Stomach (tissue), 4 donors: ENCODE data around the gene SNX27.

Experiments used
- CTCF ChIP-seq, 7 experiments: fragments of 450-650 bp in 4 of 7; fragments of 200-600 bp in 3 of 7; sonication (generic) in 3 of 7; IDR thresholded peaks; one replicate each; pipeline ENCODE4 v1.5.1; 2016 to 2019; ENCODE audit warnings: antibody characterized with exemption in 7 of 7, control low read depth in 2 of 7, mild to moderate bottlenecking in 1 of 7
- EP300 ChIP-seq: sonication (generic); formaldehyde crosslinking; IDR thresholded peaks from one replicate; pipeline ENCODE4 v1.6.1; 2017; ENCODE audit warnings: antibody characterized with exemption
- POLR2A ChIP-seq, 4 donors: fragments of 450-650 bp; IDR thresholded peaks; one replicate each; pipeline ENCODE4 v1.6.1; 2016; ENCODE audit warnings: antibody characterized with exemption in 4 of 4, control low read depth in 2 of 4, mild to moderate bottlenecking in 1 of 4, moderate library complexity in 1 of 4
- POLR2AphosphoS5 ChIP-seq, 3 donors: sonication (generic); formaldehyde crosslinking; IDR thresholded peaks; one replicate each; pipeline ENCODE4 v1.6.1; 2016; ENCODE audit warnings: antibody characterized with exemption in 3 of 3

DNA sequence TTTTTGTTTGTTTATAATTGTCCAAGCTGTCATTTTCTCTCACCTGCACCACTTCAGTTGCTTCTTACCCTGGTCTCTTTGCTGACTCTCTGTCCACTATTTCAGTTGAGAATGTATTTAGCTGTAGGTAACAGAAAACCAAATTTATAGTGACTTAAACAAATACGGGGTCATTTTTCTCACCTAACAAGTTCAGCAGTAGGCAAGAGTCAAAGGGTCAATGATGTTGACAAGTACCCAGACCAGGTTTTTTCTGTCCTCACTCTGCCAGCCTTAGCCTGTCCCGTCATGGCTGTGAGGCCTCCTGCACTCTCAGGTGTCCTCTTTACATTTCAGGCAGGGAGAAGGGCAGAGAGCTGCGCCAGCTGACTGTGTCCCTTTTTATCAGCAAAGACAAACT is 121.3 kb downstream of the SNX27 start:
- TF ChIP-seq CTCF (IDR thresholded peaks at IDR 0.05) (no peak), POLR2AphosphoS5 (IDR thresholded peaks at IDR 0.05) (no peak), POLR2A (IDR thresholded peaks at IDR 0.05) (no peak), EP300 (no peak)
